ENCODE results near the gene GPR39. TPM values are rescaled to one million over a fixed set of nuclear protein-coding genes. Genes with fewer than 3 reads are reported as not detected.

Gene GPR39
- total and polyA plus RNA-seq, 12 donors: 0.04 TPM; not detected in 11

DNA sequence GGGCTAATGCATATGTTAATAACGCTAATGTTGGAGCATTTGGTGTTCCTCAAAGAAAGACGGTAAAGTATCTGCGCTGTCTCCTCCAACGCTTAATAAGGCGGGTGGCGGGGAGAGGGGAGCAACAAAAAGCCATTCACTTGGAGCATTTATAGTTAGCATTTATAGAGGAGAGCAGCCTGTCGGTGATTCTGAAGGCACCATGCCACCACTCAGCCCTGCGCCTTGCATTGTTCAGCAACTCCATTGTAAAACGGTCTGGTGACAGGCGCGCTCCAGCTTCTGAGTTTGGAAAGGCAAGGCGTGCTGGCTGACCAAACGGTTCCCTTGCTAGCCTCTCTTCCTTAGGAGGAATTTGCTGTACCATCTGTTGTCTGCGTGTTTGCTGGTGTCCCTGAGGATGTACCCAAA lies 169.5 kb downstream of the GPR39 start:
- Histone ChIP-seq H3K27ac (no peak overlapping the region), H3K4me3 (no peak overlapping the region), H3K36me3 (no peaks in the 10 kb centered on the region), H3K9me3 (no peaks in the 10 kb centered on the region), H3K4me1 (no peaks in the 10 kb centered on the region), H3K27me3 (peaks cover 0 to 10% (median 0%) of the 10 kb centered on the region in 7 donors)
- no peak for DNase-seq
- TF ChIP-seq, protein P1, sequence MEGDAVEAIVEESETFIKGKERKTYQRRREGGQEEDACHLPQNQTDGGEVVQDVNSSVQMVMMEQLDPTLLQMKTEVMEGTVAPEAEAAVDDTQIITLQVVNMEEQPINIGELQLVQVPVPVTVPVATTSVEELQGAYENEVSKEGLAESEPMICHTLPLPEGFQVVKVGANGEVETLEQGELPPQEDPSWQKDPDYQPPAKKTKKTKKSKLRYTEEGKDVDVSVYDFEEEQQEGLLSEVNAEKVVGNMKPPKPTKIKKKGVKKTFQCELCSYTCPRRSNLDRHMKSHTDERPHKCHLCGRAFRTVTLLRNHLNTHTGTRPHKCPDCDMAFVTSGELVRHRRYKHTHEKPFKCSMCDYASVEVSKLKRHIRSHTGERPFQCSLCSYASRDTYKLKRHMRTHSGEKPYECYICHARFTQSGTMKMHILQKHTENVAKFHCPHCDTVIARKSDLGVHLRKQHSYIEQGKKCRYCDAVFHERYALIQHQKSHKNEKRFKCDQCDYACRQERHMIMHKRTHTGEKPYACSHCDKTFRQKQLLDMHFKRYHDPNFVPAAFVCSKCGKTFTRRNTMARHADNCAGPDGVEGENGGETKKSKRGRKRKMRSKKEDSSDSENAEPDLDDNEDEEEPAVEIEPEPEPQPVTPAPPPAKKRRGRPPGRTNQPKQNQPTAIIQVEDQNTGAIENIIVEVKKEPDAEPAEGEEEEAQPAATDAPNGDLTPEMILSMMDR (IDR thresholded peaks at IDR 0.05): no peak
- intact Hi-C loops (cut with DNase I): loop anchor here in 1 of 10 donors (5.0 kb wide), 1 partner anchor 1694 kb away; no protein-coding TSS in a partner anchor
- ATAC-seq: no peak
- WGBS, 2 donors: 79 to 84% methylated on average over 14 of the region's 14 CpGs

DNA sequence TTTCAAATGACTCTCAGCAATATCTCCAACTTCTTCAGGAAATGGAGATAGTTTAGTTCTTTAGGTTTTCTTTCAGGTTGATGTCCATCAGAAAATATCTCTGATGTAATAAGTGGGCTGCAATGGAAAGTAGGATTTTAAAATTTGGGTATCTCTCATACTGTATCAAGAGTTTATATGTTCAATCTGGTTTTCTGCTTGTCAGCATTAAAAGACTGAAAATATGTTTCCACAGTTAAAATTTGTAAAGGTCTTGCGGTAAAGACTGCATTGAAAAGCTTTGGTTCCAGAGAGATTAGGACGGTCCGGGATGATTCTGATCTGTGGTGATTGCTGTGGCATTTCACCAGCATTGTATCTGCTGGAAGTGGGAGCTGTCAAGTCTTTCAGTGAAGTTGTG lies 170.2 kb downstream of the GPR39 start:
- intact Hi-C loops (cut with DNase I): loop anchor here in 1 of 10 donors (5.0 kb wide), 1 partner anchor 1695 kb away; no protein-coding TSS in a partner anchor
- Histone ChIP-seq H3K4me3 (no peak overlapping the region), H3K4me1 (no peaks in the 10 kb centered on the region), H3K36me3 (no peaks in the 10 kb centered on the region), H3K9me3 (no peaks in the 10 kb centered on the region), H3K27ac (no peak overlapping the region), H3K27me3 (peaks cover 0 to 10% (median 0%) of the 10 kb centered on the region in 7 donors)
- TF ChIP-seq, protein P1 (IDR thresholded peaks at IDR 0.05): no peak
- no peak for DNase-seq
- ATAC-seq: no peak
- 71 to 76% methylated on average over 3 of the region's 3 CpGs for WGBS, 2 donors

DNA sequence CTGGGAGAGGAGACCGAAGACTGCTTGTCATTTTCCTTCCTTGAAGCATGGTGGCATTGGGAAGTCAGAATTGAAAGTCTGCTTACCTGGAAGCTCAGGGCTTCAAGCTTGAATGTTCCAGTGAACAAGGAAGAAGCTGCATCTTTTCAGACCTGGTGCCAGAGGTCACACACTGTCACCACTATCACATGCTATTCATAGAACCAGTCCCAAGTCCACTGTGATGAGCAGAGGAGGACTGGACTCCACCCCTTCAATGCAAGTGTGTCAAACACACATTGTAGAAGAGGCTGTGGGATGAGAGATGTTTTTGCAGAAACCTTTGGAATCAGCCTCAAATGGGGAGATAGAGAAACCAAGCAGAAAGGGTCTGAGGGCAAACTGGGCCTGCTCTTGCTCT lies 172.0 kb downstream of the GPR39 start:
- TF ChIP-seq, protein P1 (IDR thresholded peaks at IDR 0.05): no peak

DNA sequence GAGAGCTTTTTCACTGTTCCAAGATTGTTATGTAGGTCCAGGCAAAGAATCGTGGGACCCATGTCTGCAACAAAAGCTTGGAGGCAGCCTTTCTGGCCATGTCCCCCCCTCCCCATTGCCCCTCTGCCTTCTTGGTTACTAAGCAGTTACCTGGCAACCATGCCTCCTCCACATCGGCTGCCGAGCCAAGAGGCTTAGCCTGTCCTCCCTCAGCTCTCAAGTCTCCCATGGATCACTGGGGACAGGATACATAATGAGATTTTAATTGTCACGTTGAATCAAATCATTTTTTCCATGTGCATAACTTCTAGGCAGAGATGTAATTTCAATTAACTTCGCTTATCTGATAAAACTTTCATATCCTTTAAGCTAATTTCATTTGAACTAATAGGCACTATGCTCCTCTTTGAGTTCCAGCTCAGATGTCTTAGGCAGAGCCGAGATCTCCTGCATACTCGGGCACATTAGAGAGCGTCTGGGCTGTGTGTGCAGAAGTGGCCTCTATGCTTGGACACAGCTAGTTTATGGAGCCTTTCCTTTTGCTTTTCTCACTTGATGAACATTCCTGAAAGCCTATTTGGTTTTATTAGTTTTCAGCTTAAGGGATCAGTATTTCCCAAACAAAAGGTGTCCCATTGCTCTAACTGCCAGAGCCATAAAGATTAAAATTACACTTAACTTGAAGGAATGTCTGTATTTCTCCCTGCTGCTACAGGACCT lies 172.7 kb downstream of the GPR39 start:
- H3K4me3 ChIP-seq: no peak overlapping the region
- DNase-seq (no peak), ATAC-seq (no peak)
- H3K36me3 ChIP-seq: no peaks in the 10 kb centered on the region
- no peak overlapping the region for H3K27ac ChIP-seq
- no peaks in the 10 kb centered on the region for H3K9me3 ChIP-seq
- peaks cover 0 to 10% (median 0%) of the 10 kb centered on the region in 7 donors for H3K27me3 ChIP-seq
- 58 to 62% methylated on average over 8 of the region's 8 CpGs for WGBS, 2 donors
- intact Hi-C loops (cut with DNase I): loop anchor here in 1 of 10 donors (5.0 kb wide), 1 partner anchor 1697 kb away; no protein-coding TSS in a partner anchor
- no peaks in the 10 kb centered on the region for H3K4me1 ChIP-seq
- TF ChIP-seq, protein P1 (IDR thresholded peaks at IDR 0.05): no peak

More for the DNA sequence above, 172.0 kb downstream of the GPR39 start:
- intact Hi-C loops (cut with DNase I): loop anchor here in 1 of 10 donors (5.0 kb wide), 1 partner anchor 1696 kb away; no protein-coding TSS in a partner anchor
- Histone ChIP-seq H3K27ac (no peak overlapping the region), H3K27me3 (peaks cover 0 to 10% (median 0%) of the 10 kb centered on the region in 7 donors), H3K36me3 (no peaks in the 10 kb centered on the region), H3K9me3 (no peaks in the 10 kb centered on the region), H3K4me3 (no peak overlapping the region), H3K4me1 (no peaks in the 10 kb centered on the region)
- ATAC-seq (no peak), DNase-seq (no peak)
- WGBS, 2 donors: 61 to 62% methylated on average over 1 of the region's 1 CpG

Data from heart right ventricle (tissue), 16 donors.